Stimulated activated naive CD4-positive, alpha-beta T cell treated with Interleukin-2 at 50 U/mL for 16 hours (primary cell): ENCODE measurements around the gene ABHD11.
"Not testable (repeated sequence)": the region's sequence is repeated elsewhere in the genome, so short reads cannot be mapped to it uniquely, and the experiment has no call there.

ENCODE experiments used
- DNase-seq: peaks from one replicate; lab custom pipeline; 2025; lab: John Stamatoyannopoulos, UW

ABHD11 gene

DNA sequence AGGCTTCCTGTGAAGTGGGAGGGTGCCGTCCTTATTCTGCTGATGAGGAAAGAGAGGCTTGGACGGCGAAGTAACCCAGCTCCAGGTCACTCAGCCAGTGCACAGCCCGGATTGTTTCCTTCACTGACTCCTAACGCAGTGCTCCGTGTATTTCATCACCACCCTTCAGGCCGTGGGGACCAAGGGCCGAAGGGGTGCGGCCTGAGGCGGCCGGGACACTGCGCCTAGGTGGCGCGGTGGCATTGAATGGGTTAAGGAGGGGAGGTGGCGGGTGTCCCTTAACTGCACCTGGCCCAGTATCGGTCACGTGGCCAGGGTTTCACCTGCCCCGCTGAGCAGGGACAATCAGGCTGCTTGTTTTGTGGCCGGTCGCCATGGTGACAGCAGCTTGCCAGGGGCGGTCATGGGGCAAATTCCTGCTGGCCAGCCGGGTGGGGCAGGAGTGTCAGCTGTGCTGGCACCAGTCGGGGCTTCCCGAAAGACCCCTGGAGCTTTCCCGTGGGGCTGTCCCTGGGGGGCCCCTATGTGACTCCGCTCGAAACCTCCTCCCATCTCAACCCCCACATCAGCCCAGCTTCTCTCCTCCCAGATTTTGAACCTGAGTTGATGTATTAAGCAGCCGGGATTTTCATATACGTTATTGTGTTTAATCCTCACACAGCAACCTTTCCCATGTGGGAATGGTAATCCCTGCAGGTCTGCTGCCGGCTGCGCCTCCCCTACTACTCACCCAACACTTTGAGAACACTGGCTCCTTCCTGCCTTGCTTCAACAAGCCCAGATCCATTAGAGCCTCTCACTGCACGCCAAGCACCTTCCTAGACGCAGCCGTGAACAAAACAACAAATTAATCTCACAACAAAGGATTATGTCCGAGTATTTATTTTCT lies 4.4 kb upstream of the ABHD11 start:
- DNase-seq, result no peak

DNA sequence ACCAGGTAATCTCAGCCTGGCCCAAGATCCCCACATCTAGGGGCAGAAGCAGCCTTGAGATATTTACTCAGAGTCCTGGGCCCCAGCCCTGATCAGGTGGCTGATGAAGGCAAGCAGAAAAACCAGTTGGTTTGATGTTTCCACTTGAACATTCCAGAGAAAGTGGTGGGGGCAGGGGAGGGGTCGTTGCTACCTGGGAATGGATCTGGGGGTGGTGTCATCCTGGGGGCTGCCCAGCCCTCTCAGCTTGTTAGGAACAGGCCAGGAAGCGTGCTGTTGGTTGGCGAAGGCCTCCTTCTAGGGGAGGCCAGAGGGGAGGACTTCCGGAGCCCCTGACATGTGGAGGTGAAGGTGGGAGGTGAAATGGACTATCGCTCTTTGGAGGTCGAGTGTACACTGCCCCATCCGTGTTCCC lies 3.7 kb upstream of the ABHD11 start:
- no peak for DNase-seq

DNA sequence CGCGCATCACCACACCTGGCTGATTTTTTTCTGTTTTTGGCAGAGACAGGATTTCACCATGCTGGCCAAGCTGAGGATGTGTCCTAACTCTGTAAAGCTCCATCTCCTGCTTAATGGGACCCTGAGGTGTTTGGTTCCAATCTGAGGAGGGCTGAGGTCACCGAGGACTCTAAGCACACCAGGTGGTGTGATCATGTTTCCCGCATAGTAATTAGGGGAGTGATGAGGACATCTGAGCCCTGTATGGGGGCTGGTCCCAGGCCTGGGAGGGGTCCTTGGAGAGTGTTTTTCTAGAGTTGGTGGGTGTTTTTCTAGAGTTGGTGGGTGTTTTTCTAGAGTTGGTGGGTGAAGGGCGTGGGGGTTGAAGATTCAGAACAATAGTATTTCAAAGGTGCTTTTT lies 3.0 kb upstream of the ABHD11 start:
- DNase-seq, result no peak

- DNase-seq, result no peak
Observed at GRCh38 chr7:73740771-73741170, 2.2 kb upstream of the ABHD11 start.

DNA sequence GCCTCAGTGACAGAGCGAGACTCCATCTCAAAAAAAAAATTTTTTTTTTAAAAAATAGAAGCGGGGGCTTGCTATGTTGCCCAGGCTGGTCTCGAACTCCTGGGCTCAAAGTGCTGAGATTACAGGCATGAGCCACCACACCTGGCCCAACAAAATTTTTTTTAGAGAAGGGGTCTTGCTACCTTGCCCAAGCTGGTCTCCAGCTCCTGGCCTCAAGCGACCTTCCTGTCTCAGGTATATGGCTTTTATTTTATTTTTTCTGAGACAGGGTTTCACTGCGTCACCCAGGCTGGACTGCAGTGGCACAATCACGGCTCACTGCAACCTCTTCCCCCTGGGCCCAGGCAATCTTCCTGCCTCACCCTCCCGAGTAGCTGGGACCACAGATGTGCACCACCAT lies 1.6 kb upstream of the ABHD11 start:
- DNase-seq, result no peak

DNA sequence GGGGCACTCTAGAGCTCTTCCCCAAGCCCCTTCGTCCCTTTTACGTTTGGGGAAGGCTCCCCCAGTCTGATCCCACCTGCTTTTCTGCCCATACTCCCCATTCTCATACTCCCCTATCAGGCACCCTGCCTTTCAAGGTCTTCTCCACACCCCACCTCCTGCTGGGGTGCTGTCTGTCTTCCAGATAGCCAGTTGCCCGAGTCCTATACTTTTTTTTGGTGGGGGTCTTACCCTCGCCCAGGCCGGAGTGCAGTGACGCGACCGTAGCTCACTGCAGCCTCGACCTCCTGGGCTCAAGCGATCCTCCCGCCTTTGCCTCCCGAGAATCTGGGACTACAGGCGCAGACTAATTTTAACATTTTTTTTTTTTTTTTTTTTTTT lies 775 bp upstream of the ABHD11 start:
- DNase-seq, result no peak

- peak; percentile 60 for DNase-seq
Observed at GRCh38 chr7:73738220-73738611, 386 bp downstream of the ABHD11 start.

DNA sequence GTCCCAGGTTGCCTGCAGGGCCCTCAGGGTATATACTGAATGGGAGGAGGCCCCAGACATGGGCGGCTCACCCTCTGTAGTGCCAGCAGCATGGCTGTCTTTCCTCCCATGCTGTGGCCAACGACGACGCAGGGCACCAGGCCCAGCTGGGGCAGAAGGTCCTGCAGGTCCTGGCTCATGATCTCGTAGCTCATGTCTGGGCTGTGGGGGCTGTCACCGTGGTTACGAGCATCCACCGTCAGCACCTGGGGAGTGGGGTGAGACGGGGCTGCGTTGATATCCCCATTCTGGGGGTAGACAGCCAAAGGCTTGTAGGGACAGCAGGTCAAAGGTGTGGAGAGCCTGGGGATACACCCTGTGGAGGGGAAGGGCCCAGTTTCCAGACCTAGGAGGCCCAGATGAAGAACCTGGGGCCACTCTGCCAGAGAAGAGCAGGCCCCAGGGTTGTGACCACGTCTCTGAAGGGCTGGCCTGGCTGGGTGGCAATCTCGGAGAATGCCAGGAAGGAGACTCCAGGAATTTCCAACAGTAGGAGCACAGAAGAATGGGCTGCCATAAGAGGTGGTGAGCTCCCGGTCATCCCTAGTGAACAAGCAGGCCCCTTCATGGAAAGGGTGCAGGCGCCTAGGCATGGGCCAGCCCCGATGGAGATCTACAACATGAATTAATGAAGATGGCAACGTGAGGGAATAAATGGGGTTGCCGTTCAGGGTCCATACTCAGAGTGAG lies 947 bp downstream of the ABHD11 start:
- DNase-seq, result no peak

DNA sequence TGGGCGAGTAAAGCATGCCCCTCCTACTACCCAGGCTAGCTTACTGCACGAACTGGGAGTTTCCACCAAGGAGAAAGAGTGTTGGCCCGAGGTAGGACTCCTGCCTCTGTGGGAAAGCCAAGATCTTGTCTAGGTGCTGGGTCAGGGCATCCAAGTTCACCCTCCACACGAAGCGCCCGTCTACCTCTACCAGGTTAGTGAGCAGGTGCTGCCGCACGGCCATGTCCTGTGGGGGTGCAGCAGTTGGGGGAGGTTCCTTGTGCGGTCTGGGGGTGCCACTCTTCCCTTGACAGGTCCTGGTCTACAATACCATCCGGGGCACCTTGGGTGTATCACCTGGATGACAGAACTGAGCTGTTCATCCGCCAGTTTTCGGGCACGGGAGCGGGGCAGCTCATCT lies 1.7 kb downstream of the ABHD11 start:
- no peak for DNase-seq

DNA sequence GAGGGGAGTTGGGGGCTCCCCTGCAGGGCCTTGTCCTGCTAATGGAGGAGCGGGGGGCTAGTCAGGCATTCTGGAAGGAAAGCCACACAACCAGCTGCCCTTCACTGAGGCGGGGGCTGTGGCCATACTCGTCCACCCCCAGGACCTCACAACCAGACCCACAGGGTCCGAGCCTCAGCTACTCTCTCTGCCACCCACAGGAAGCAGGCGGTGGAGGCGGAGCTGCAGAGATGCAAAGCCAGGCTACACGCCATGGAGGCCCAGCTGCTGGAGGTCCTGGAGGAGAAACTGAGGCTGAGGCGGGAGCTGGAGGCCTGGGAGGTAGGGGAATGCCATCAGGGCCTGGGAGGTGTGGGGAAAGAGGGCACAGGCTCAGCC lies 3.1 kb downstream of the ABHD11 start:
- no peak for DNase-seq

DNA sequence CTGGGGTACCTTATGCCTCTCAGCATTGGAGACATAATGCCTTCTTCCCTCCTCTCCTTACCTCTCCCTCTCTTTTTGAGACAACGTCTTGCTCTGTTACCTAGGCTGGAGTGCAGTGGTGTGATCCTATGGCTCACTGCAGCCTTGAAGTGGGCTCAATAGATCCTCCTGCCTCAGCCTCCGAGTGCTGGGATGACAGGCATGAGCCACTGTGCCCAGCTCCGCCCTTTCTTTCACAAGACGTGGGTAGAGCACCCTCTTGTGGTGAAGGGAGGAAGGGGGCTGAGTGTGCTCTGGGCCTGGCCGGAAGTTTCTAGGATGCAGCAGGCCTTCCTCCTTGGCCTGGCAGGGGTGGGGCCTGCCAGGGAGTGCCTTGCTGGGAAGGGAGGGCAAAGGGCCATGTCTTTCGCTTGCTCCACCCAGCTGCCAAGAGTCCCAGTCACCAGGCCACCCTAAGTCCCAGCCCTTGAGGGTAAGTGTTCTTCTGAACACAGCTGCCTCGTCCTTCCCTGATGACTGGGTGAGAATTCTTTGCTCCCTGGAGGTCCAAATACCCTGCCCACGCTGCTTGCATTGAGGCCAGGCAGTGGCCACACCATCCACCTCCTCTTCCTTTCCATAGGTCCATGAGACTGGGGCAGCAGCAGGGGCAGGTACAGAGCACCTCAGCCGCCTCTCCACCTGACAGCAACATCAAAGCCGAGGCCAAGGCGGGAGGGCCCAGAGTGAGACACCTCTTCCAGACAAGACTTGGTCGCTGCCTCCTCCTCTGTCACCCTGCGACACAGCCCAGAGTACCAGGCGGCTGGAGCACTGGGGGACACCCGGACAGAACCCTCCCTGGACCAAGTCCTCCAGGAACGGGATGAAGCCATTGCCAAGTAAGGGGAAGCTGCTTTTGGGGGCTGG lies 3.7 kb downstream of the ABHD11 start:
- peak; percentile 74 for DNase-seq

- DNase-seq, result no peak
Observed at GRCh38 chr7:73732397-73732796, 6.2 kb downstream of the ABHD11 start.

DNA sequence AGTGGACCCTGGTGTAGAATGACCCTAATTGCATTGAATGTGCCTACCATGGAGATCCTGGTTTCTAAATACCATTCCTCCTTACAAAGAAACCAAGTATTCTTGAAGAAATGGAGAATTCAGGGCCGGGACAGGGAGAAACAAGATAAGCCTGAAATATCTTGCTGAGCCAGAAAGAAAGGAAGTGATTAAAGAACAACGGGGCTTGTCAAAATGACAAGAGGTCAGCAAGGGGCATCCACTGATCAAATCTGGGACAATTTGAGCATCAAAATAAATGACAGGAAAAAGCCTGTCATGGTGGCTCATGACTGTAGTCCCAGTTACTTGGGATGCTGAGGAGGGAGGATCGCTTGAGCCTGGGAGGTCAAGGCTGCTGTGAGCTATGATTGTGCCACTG lies 8.1 kb downstream of the ABHD11 start:
- DNase-seq, result no peak

- no peak for DNase-seq
Observed at GRCh38 chr7:73728551-73728950, 10.1 kb downstream of the ABHD11 start.

GRCh38 chr7:73727952-73728351 lies 10.7 kb downstream of the ABHD11 start:
- DNase-seq, result no peak

DNA sequence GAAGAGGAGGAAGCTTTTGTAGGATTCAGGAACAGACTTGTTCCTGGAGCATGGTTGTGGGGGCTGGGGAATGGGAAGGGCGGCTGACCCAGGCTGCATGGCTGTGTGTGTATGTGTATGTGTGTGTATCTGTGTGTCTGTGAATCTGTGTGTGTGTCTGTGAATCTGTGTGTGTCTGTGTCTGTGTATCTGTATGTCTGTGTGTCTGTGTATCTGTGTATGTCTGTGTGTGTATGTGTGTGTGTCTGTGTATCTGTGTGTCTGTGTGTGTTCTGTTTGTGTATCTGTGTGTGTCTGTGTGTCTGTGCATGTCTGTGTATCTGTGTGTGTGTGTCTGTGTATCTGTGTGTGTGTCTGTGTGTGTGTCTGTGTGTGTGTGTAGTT lies 12.5 kb downstream of the ABHD11 start:
- no peak for DNase-seq

- DNase-seq, result no peak
Observed at GRCh38 chr7:73723813-73724212, 14.8 kb downstream of the ABHD11 start.

DNA sequence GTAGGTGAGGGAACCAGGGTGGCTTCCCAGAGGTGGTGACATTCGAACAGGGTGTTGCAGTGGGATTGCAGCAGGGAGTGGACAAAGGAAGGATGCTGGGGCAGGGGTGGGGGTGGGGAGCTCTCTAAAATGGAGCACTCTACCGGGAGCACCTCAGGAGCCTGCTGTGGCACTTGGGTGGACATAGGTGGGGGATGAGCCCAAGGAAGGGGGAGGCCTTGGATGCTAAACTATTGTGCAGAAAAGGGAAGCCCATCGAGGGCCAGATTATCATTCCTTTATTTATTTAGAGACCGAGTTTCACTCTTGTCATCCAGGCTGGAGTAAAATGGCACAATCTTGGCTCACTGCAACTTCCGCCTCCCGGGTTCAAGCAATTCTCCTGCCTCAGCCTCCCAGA lies 15.8 kb downstream of the ABHD11 start:
- no peak for DNase-seq

- DNase-seq, result not testable (repeated sequence)
Observed at GRCh38 chr7:73722182-73722581, 16.4 kb downstream of the ABHD11 start.

DNA sequence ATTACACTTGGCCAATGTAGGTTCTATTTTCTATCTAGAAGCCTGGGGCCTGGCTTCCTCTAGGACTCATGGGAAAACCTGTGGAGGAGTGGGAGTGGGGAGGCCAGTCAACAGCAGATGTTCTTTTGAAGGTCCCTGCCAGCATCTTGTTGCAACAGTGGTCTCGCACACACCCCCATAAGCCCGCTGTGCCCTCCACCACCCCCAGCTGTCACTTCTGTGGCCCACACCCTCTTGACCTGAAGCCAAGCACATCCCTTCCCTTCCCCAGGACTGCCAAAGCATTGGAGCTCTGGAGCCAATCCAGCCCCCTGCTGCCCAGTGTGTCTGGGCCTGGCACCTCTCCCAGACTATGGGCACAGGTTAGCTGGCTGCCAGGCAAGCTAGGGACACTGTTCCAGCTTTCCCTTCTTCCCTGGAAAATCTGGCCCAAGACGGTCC lies 17.2 kb downstream of the ABHD11 start:
- DNase-seq, result no peak

- DNase-seq, result not testable (repeated sequence)
Observed at GRCh38 chr7:73720443-73720842, 18.2 kb downstream of the ABHD11 start.

DNA sequence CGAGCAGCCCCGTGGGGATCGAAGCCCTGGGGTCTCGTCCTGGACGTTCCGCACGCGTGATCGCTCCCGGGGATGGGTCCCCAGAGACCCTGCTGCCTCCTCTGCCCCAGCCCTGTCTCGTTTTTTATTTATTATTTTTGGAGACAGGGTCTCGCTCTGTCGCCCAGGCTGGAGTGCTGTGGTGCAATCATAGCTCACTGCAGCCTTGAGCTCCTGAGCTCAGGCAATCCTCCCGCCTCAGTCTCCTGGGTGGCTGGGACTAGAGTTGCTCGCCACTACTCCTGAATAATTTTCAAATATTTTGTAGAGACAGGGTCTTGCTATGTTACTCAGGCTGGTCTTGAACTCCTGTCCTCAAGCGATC lies 18.8 kb downstream of the ABHD11 start:
- no peak for DNase-seq
